ENCODE results near the gene S100PBP. TPM values are rescaled to one million over a fixed set of nuclear protein-coding genes. Genes with fewer than 3 reads are reported as not detected.

S100PBP gene
- total and polyA plus RNA-seq, 2 donors (not counting 3 experiments of a cell fraction or from before 2014, with no cell fraction given): 15.4 to 38.6 TPM

GRCh38 chr1:32906654-32907053 is 89.2 kb downstream of the S100PBP start:
- dilution Hi-C loops (cut with MboI; ENCODE audit: extremely low pct_ligation_motif_present, low sequenced_read_pairs): no loop called here
- POLR2A ChIA-PET: interaction anchor here (0.7 kb wide), 1 partner anchor 9 kb away, joined by 5 read pairs; no protein-coding TSS in a partner anchor
- no TSS peak for BruUV-seq (replicated peaks)

More at GRCh38 chr1:32906654-32907053, 89.2 kb downstream of the S100PBP start:
- H3K9me3 ChIP-seq (replicated peaks; ENCODE audit: control insufficient read depth, insufficient read depth, low read length): no peaks in the 10 kb centered on the region
- TF ChIP-seq EZH2 (IDR thresholded peaks at IDR 0.05; ENCODE audit: borderline replicate concordance, low read depth, low read length, severe bottlenecking): no peak
- TF ChIP-seq MAX (IDR thresholded peaks at IDR 0.05; ENCODE audit: insufficient read depth, insufficient read length): no peak
- TF ChIP-seq MYC (IDR thresholded peaks at IDR 0.05; ENCODE audit: low read depth, low read length): no peak
- TF ChIP-seq CTCF (IDR thresholded peaks at IDR 0.05; ENCODE audit: extremely low read depth in 1 of 2, insufficient read depth in 1 of 2, low read depth in 1 of 2, low read length in 2 of 2): no peak
- TF ChIP-seq JUN (IDR thresholded peaks at IDR 0.05; ENCODE audit: borderline replicate concordance, insufficient read depth, insufficient read length, low read depth): no peak
- no peak for TF ChIP-seq POLR2A (IDR thresholded peaks at IDR 0.05; ENCODE audit: low read depth, low read length)
- TF ChIP-seq FOS (IDR thresholded peaks at IDR 0.05; ENCODE audit: borderline replicate concordance, insufficient read depth, low read length): no peak
- no peak for TF ChIP-seq GATA2 (IDR thresholded peaks at IDR 0.05; ENCODE audit: insufficient read depth, insufficient read length, low read depth, low read length)
- no peak for TF ChIP-seq POLR2AphosphoS5 (IDR thresholded peaks at IDR 0.05; ENCODE audit: insufficient read depth, low read depth, low read length)
- no peaks in the 10 kb centered on the region for H4K20me1 ChIP-seq (replicated peaks; ENCODE audit: control insufficient read depth, extremely low read depth, insufficient read depth, low read length)
- DNase-seq (ENCODE audit: low read depth, low spot score) (no peak), FAIRE-seq (no peak)
- H3K9ac ChIP-seq (replicated peaks; ENCODE audit: extremely low read depth, insufficient read depth, low read length): no peak overlapping the region
- H3K27me3 ChIP-seq (ENCODE audit: control insufficient read depth in 2 of 2, insufficient read depth in 2 of 2, low read length in 2 of 2): peaks cover 0 to 3% of the 10 kb centered on the region in 2 experiments
- no peak overlapping the region for H2AFZ ChIP-seq (ENCODE audit: low read depth, low read length)
- intact Hi-C loops (cut with micrococcal nuclease): no loop called here
- H3K4me1 ChIP-seq (ENCODE audit: control insufficient read depth, extremely low read depth, insufficient read depth, low read length): no peaks in the 10 kb centered on the region
- CTCF ChIA-PET: interaction anchor here (1.2 to 2.1 kb wide), 6 partner anchors 10 to 101 kb away, joined by 3 to 6 read pairs (median 4); no protein-coding TSS in a partner anchor
- no peaks in the 10 kb centered on the region for H3K79me2 ChIP-seq (ENCODE audit: control insufficient read depth, insufficient read depth, low read length)
- H3K27ac ChIP-seq (ENCODE audit: insufficient read depth, low read depth, low read length): no peak overlapping the region
- no peak overlapping the region for H3K4me2 ChIP-seq (ENCODE audit: insufficient read depth, low read length)
- no peaks in the 10 kb centered on the region for H3K36me3 ChIP-seq (ENCODE audit: control insufficient read depth in 2 of 2, extremely low read depth in 1 of 2, insufficient read depth in 2 of 2, low read length in 2 of 2)
- no peak overlapping the region for H3K4me3 ChIP-seq (replicated peaks in 1 of 3; ENCODE audit: insufficient read depth in 1 of 3, low read depth in 1 of 3, low read length in 3 of 3)
- no peaks in the 10 kb centered on the region for H3K9me1 ChIP-seq (replicated peaks; ENCODE audit: control insufficient read depth, extremely low read depth, insufficient read depth, low read length)
